KMS-11 (cell line): ENCODE measurements around the gene FAM32A.

Experiments
- H2AFZ ChIP-seq: fragments of 200-600 bp; sonication (generic); 2 replicates; pipeline ENCODE4 v1.6.1; 2016; ENCODE audit warnings: antibody characterized with exemption, mixed run types, low read depth
- H3K27ac ChIP-seq: fragments of 200-600 bp; sonication (generic); 2 replicates; pipeline ENCODE4 v1.6.1; 2016; ENCODE audit warnings: mild to moderate bottlenecking, mixed run types
- H3K27me3 ChIP-seq: fragments of 200-600 bp; sonication (generic); 2 replicates; pipeline ENCODE4 v1.6.1; 2017; ENCODE audit warnings: mild to moderate bottlenecking, low read depth, mixed run types, moderate library complexity; ENCODE audit not compliant: insufficient read depth
- H3K36me3 ChIP-seq: fragments of 200-600 bp; sonication (generic); 2 replicates; pipeline ENCODE4 v1.6.1; 2017; ENCODE audit warnings: mild to moderate bottlenecking, mixed run types; ENCODE audit not compliant: insufficient read depth
- H3K4me1 ChIP-seq: fragments of 200-600 bp; sonication (generic); 2 replicates; pipeline ENCODE4 v1.6.1; 2016; ENCODE audit warnings: mild to moderate bottlenecking, low read depth, mixed run types; ENCODE audit not compliant: poor library complexity, severe bottlenecking
- H3K4me2 ChIP-seq: fragments of 200-600 bp; sonication (generic); 2 replicates; pipeline ENCODE4 v1.7.0; 2016; ENCODE audit warnings: mild to moderate bottlenecking, mixed run types
- H3K4me3 ChIP-seq: fragments of 200-600 bp; sonication (generic); IDR thresholded peaks from 2 replicates; pipeline ENCODE4 v1.6.1; 2017; ENCODE audit warnings: low read depth, low read length, mixed read lengths; ENCODE audit not compliant: insufficient read depth
- H3K79me2 ChIP-seq: fragments of 200-600 bp; sonication (generic); 2 replicates; pipeline ENCODE4 v1.6.1; 2016; ENCODE audit warnings: low read depth, mixed run types; ENCODE audit not compliant: insufficient read depth
- H3K9ac ChIP-seq: fragments of 200-600 bp; sonication (generic); 2 replicates; pipeline ENCODE4 v1.6.1; 2016; ENCODE audit warnings: mild to moderate bottlenecking, mixed run types
- H4K20me1 ChIP-seq: fragments of 200-600 bp; sonication (generic); 2 replicates; pipeline ENCODE4 v1.6.1; 2016; ENCODE audit warnings: mild to moderate bottlenecking, mixed run types; ENCODE audit not compliant: insufficient read depth
- CTCF ChIP-seq: fragments of 200-600 bp; sonication (generic); conservative IDR thresholded peaks from 2 replicates; pipeline ENCODE4 v1.6.1; 2017; ENCODE audit warnings: low read depth, mild to moderate bottlenecking, antibody characterized with exemption, low read length, moderate library complexity, mixed read lengths

FAM32A gene

DNA sequence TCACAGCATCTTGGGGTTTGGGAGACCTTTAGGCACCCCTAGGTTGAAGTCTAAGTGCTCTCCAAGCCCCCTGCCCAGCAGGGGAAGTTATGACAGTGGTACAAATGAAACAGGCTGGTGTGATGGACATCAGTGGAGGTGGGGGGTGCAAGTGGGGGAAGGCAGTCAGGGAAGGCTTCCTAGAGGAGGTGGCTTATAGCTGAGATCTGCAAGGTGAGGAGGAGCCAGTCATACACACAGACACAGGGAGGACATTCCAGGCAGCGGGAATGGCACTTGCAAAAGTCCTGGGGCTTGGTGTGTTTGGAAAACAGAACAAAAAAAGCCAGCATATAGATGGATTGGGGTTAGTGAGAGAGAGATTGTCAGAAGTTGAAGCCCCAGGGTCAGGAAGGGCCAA is 30.1 kb upstream of the FAM32A start:
- Histone ChIP-seq H3K4me2 (no peak overlapping the region), H3K27ac (no peak overlapping the region), H4K20me1 (no peaks in the 10 kb centered on the region), H3K27me3 (no peaks in the 10 kb centered on the region), H3K36me3 (no peaks in the 10 kb centered on the region), H3K4me1 (peaks cover 10% of the 10 kb centered on the region), H3K79me2 (no peaks in the 10 kb centered on the region), H3K9ac (no peak overlapping the region), H3K4me3 (no peak overlapping the region), H2AFZ (no peak overlapping the region)
- no peak for TF ChIP-seq CTCF

DNA sequence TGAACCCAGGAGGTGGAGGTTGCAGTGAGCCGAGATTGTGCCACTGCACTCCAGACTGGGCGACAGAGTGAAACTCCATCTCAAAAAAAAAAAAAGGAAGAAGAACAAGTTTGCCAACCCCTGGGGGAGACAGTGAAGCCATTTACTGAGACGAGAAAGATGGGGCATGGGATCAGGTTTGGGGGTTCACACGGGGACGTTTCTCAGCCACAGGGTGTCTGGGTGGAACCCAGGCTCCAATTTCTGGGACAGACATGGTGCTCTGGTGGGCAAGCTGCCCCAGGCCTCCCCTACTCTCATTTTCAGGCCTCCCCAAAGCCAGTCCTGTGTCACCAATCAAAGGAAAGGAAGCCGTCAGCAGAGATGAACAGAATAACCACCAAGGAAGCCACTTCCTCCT is 28.3 kb upstream of the FAM32A start:
- H3K4me1 ChIP-seq, result peaks cover 10% of the 10 kb centered on the region
- H3K36me3 ChIP-seq, result no peaks in the 10 kb centered on the region
- no peak overlapping the region for H3K9ac ChIP-seq
- TF ChIP-seq CTCF, result no peak
- no peak overlapping the region for H2AFZ ChIP-seq
- no peaks in the 10 kb centered on the region for H3K79me2 ChIP-seq
- H3K27ac ChIP-seq, result no peak overlapping the region
- H3K4me3 ChIP-seq, result no peak overlapping the region
- no peak overlapping the region for H3K4me2 ChIP-seq
- H3K27me3 ChIP-seq, result no peaks in the 10 kb centered on the region
- H4K20me1 ChIP-seq, result no peaks in the 10 kb centered on the region

GRCh38 chr19:16157601-16158000 is 27.6 kb upstream of the FAM32A start:
- Histone ChIP-seq H3K36me3 (no peaks in the 10 kb centered on the region), H3K27me3 (no peaks in the 10 kb centered on the region)

DNA sequence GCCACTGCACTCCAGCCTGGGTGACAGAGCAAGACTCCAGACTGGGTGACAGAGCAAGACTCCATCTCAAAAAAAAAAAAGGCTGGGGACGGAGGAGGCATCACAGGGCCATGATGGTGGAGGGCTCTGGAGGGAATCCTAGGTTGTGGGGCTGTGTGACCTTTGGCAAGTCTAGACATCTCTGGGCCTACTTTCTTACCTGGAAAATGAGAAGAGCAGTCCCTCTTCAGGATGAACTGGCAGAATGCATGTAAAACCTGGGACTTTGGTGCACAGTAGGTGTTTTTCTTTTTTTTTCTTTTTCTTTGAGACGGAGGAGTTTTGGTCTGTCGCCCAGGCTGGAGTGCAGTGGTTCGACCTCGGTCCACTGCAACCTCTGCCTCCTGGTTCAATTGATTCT is 25.6 kb upstream of the FAM32A start:
- H3K27me3 ChIP-seq, result no peaks in the 10 kb centered on the region
- no peak overlapping the region for H3K4me3 ChIP-seq
- no peak overlapping the region for H3K4me2 ChIP-seq
- no peaks in the 10 kb centered on the region for H4K20me1 ChIP-seq
- no peak overlapping the region for H3K27ac ChIP-seq
- H3K79me2 ChIP-seq, result no peaks in the 10 kb centered on the region
- H3K9ac ChIP-seq, result no peak overlapping the region
- H3K36me3 ChIP-seq, result no peaks in the 10 kb centered on the region
- H3K4me1 ChIP-seq, result peaks cover 10% of the 10 kb centered on the region
- H2AFZ ChIP-seq, result no peak overlapping the region
- TF ChIP-seq CTCF, result no peak

More at GRCh38 chr19:16157601-16158000, 27.6 kb upstream of the FAM32A start:
- TF ChIP-seq CTCF, result no peak
- Histone ChIP-seq H3K9ac (no peak overlapping the region), H3K79me2 (no peaks in the 10 kb centered on the region), H3K4me1 (peaks cover 10% of the 10 kb centered on the region), H3K4me2 (no peak overlapping the region), H3K4me3 (no peak overlapping the region), H2AFZ (no peak overlapping the region), H4K20me1 (no peaks in the 10 kb centered on the region), H3K27ac (no peak overlapping the region)
